22Rv1 (cell line): ENCODE measurements around the gene CLN3.

Experiments used
- ZFX ChIP-seq: fragments of 450-650 bp; IDR thresholded peaks from 2 replicates; pipeline ENCODE4 v1.6.1; 2017; ENCODE audit warnings: antibody characterized with exemption, borderline replicate concordance
- TF ChIP-seq, protein P1 (sequence below): fragments of 450-650 bp; IDR thresholded peaks from 2 replicates; pipeline ENCODE4 v1.5.1; 2017; ENCODE audit warnings: mild to moderate bottlenecking

DNA sequence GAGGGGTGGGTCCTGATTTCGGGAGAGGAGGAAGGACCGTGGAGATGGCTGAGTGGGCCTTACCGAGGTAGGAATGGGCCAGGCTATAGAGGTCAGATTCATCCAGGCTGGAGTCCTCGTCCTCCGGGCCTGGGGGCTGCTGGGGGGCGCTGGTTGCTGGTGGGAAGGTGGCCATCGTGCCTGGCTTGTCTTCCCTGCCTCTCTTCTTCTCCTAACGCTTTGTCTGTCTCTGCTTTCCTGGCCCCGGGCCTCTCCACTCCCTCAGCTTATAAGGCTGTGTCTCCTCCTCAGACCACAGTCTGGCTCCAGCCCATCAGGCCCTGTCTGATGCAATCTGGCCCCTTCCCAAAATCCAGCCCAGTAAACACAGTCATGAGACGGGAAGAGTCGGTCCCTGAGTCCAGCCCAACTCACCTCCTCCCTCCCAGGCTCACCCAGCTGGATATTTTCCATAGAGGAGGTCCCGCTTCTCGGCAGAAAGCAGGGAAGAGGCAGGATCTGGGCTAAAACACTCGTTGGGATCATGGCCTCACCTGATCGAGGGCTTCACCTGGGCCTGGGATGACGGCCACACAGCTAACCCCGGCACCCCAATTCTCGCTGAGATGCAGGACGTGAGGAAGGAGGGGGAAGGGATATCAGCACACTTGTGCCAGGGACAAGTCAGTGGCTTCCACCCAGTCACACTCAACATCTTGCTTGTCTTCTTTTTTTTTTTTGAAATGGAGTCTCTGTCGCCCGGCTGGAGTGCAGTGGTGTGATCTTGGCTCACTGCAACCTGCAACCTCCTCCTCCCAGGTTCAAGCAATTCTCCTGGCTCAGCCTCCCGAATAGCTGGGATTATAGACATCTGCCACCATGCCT lies 47.1 kb upstream of the CLN3 start, which contains the start of gene NUPR1:
- TF ChIP-seq, protein P1, sequence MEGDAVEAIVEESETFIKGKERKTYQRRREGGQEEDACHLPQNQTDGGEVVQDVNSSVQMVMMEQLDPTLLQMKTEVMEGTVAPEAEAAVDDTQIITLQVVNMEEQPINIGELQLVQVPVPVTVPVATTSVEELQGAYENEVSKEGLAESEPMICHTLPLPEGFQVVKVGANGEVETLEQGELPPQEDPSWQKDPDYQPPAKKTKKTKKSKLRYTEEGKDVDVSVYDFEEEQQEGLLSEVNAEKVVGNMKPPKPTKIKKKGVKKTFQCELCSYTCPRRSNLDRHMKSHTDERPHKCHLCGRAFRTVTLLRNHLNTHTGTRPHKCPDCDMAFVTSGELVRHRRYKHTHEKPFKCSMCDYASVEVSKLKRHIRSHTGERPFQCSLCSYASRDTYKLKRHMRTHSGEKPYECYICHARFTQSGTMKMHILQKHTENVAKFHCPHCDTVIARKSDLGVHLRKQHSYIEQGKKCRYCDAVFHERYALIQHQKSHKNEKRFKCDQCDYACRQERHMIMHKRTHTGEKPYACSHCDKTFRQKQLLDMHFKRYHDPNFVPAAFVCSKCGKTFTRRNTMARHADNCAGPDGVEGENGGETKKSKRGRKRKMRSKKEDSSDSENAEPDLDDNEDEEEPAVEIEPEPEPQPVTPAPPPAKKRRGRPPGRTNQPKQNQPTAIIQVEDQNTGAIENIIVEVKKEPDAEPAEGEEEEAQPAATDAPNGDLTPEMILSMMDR, result no peak
- no peak for TF ChIP-seq ZFX
